NB4 (cell line): Measurements from ENCODE around the gene NAA80.
"Not testable (repeated sequence)": the region's sequence is repeated elsewhere in the genome, so short reads cannot be mapped to it uniquely, and the experiment has no call there.

Experiments used
- POLR2A ChIP-seq: IDR thresholded peaks from 2 replicates; pipeline ENCODE4 v1.6.1; 2011; ENCODE audit warnings: mild to moderate bottlenecking; ENCODE audit not compliant: insufficient read length; ENCODE audit errors: extremely low read depth
- TF ChIP-seq, protein P1 (sequence below): IDR thresholded peaks from one replicate; pipeline ENCODE4 v1.5.1; 2012; ENCODE audit warnings: low read depth, low read length
- TF ChIP-seq, protein P2 (sequence below): IDR thresholded peaks from 2 replicates; pipeline ENCODE4 v1.6.1; 2011; ENCODE audit warnings: low read depth, low read length

DNA sequence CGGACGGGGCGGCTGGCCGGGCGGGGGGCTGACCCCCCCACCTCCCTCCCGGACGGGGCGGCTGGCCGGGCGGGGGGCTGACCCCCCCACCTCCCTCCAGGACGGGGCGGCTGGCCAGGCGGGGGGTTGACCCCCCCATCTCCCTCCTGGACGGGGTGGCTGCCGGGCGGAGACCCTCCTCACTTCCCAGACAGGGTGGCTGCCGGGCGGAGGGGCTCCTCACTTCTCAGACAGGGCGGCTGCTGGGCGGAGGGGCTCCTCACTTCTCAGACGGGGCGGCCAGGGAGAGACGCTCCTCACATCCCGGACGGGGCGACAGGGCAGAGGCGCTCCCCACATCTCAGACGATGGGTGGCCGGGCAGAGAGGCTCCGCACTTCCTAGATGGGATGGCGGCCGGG lies 12.8 kb upstream of the NAA80 start:
- TF ChIP-seq, protein P1, sequence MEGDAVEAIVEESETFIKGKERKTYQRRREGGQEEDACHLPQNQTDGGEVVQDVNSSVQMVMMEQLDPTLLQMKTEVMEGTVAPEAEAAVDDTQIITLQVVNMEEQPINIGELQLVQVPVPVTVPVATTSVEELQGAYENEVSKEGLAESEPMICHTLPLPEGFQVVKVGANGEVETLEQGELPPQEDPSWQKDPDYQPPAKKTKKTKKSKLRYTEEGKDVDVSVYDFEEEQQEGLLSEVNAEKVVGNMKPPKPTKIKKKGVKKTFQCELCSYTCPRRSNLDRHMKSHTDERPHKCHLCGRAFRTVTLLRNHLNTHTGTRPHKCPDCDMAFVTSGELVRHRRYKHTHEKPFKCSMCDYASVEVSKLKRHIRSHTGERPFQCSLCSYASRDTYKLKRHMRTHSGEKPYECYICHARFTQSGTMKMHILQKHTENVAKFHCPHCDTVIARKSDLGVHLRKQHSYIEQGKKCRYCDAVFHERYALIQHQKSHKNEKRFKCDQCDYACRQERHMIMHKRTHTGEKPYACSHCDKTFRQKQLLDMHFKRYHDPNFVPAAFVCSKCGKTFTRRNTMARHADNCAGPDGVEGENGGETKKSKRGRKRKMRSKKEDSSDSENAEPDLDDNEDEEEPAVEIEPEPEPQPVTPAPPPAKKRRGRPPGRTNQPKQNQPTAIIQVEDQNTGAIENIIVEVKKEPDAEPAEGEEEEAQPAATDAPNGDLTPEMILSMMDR: not testable (repeated sequence)
- not testable (repeated sequence) for TF ChIP-seq POLR2A
- TF ChIP-seq, protein P2, sequence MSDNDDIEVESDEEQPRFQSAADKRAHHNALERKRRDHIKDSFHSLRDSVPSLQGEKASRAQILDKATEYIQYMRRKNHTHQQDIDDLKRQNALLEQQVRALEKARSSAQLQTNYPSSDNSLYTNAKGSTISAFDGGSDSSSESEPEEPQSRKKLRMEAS: not testable (repeated sequence)
